NCI-H146 treated with DMSO at 0.1 percent for 48 hours (cell line): ENCODE data around the gene BTBD17.
A peak's percentile ranks its signal among the peaks of the same experiment; 100 is the strongest.

ENCODE experiments used
- DNase-seq: peaks from one replicate; lab custom pipeline; 2025; ENCODE audit not compliant: unreplicated experiment; lab: John Stamatoyannopoulos, UW

BTBD17 gene

GRCh38 chr17:74339537-74340195, 22.0 kb downstream of the BTBD17 start:
- DNase-seq: no peak

- no peak for DNase-seq
These were observed 23.7 kb downstream of the BTBD17 start for GRCh38 chr17:74337834-74338500.

- DNase-seq: no peak
These were observed 25.4 kb downstream of the BTBD17 start for GRCh38 chr17:74336307-74336706.

- no peak for DNase-seq
These were observed 26.1 kb downstream of the BTBD17 start for GRCh38 chr17:74335529-74336062.

GRCh38 chr17:74334393-74335039, 27.2 kb downstream of the BTBD17 start:
- no peak for DNase-seq

- DNase-seq: peak; percentile 29
These were observed 28.8 kb downstream of the BTBD17 start for GRCh38 chr17:74332763-74333283.

GRCh38 chr17:74332017-74332650, 29.5 kb downstream of the BTBD17 start:
- DNase-seq: no peak

- DNase-seq: no peak
These were observed 31.2 kb downstream of the BTBD17 start for GRCh38 chr17:74330446-74330845.

- no peak for DNase-seq
These were observed 32.3 kb downstream of the BTBD17 start for GRCh38 chr17:74329378-74329777.

- DNase-seq: no peak
These were observed 33.2 kb downstream of the BTBD17 start for GRCh38 chr17:74328487-74328886.

- DNase-seq: no peak
These were observed 35.2 kb downstream of the BTBD17 start for GRCh38 chr17:74326506-74326905.

GRCh38 chr17:74325743-74326379, 35.8 kb downstream of the BTBD17 start, which contains the start of gene KIF19:
KIF19 (plus strand) TSS chr17:74326226; CDS start chr17:74326350, 124 bp downstream.
- DNase-seq: no peak

- no peak for DNase-seq
These were observed 36.3 kb downstream of the BTBD17 start for GRCh38 chr17:74325376-74325742.

GRCh38 chr17:74324521-74324920, 37.1 kb downstream of the BTBD17 start:
- no peak for DNase-seq

GRCh38 chr17:74318391-74318790, 43.3 kb downstream of the BTBD17 start:
- DNase-seq: no peak

GRCh38 chr17:74317071-74317470, 44.6 kb downstream of the BTBD17 start:
- DNase-seq: no peak

- no peak for DNase-seq
These were observed 45.4 kb downstream of the BTBD17 start for GRCh38 chr17:74316220-74316619.

GRCh38 chr17:74314877-74315276, 46.8 kb downstream of the BTBD17 start:
- DNase-seq: no peak

GRCh38 chr17:74309902-74310301, 51.8 kb downstream of the BTBD17 start:
- no peak for DNase-seq

GRCh38 chr17:74307984-74308773, 53.5 kb downstream of the BTBD17 start:
- DNase-seq: no peak
